Adipose tissue (tissue), 3 donors: ENCODE data around the gene DRC1. TPM values are rescaled to one million over a fixed set of nuclear protein-coding genes. Genes with fewer than 3 reads are reported as not detected.
"Not testable (repeated sequence)": the region's sequence is repeated elsewhere in the genome, so short reads cannot be mapped to it uniquely, and the experiment has no call there.

ENCODE experiments used
- H3K27ac ChIP-seq: one replicate; pipeline ENCODE4 v1.5.1; 2013; ENCODE audit warnings: low read depth, low read length
- WGBS, 3 donors: extraction: QIAGEN DNeasy Blood & Tissue Kit; methylation state at CpG; one replicate each; pipeline ENCODE4 v1.1.7; 2013; 5-methylcytosine and 5-hydroxymethylcytosine counted together
- polyA plus RNA-seq, 3 donors: library from polyadenylated mRNA; stranded (reverse); fragments of 200-250 nt; gene quantifications; one replicate each; pipeline ENCODE4 v1.2.3, GENCODE V29; 2013
- donor health status: healthy with polysubstance abuse.
- donor health status: Bipolar disorder and iron deficiency.
- donor health status: healthy.

DRC1 gene
- polyA plus RNA-seq, 3 donors, result 0.10 TPM; not detected in 2

DNA sequence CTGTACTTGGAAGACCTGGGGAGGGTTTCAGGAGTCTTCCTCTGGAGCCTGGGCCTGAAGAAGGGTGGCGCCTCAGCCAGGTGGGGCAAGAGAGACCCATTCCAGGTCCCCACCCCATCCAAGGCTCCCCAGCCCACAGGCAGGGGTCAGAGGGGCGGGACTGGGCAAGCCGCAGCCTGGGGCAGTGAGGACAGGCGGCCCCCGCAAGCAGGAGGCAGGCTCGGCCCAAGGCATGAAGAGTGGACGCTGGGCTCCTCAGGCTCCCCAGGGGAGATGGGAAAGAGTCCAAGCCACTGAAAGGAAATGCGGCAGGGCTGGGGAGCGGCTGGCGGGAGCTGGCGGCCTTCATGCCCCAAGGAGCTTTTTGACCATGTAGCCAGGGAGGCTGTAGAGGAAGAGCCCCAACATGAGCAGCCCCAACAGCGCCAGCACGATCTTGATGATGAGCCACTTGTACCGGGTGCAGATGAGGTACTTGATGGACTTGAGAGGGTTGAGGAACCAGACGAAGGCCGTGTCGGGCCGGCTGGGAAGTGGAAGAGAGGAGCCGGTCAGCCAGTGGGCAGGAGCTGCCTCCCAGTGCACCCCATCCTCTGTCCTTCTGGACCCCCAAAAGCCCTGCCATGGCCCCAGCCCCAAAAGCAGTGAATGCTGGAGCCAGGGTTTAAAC lies 56.1 kb downstream of the DRC1 start:
- H3K27ac ChIP-seq, result no peak overlapping the region
- WGBS, 3 donors, result 81 to 93% (median 86%) methylated on average over 19 of the region's 19 CpGs

- no peak overlapping the region for H3K27ac ChIP-seq
- WGBS, 3 donors, result 92 to 93% (median 92%) methylated on average over 14 of the region's 14 CpGs
These were observed 56.8 kb downstream of the DRC1 start for GRCh38 chr2:26458365-26459042.

- 84 to 89% (median 85%) methylated on average over 14 to 15 of the region's 15 CpGs for WGBS, 3 donors
These were observed 58.4 kb downstream of the DRC1 start for GRCh38 chr2:26459991-26460612.

GRCh38 chr2:26460613-26461031 lies 58.9 kb downstream of the DRC1 start:
- WGBS, 3 donors, result 84 to 93% (median 91%) methylated on average over 19 of the region's 19 CpGs

More at GRCh38 chr2:26459991-26460612, 58.4 kb downstream of the DRC1 start:
- H3K27ac ChIP-seq, result no peak overlapping the region

GRCh38 chr2:26461601-26462023 lies 59.9 kb downstream of the DRC1 start:
- WGBS, 3 donors, result 94 to 97% (median 95%) methylated on average over 19 of the region's 19 CpGs
- no peak overlapping the region for H3K27ac ChIP-seq

More at GRCh38 chr2:26460613-26461031, 58.9 kb downstream of the DRC1 start:
- H3K27ac ChIP-seq, result no peak overlapping the region

DNA sequence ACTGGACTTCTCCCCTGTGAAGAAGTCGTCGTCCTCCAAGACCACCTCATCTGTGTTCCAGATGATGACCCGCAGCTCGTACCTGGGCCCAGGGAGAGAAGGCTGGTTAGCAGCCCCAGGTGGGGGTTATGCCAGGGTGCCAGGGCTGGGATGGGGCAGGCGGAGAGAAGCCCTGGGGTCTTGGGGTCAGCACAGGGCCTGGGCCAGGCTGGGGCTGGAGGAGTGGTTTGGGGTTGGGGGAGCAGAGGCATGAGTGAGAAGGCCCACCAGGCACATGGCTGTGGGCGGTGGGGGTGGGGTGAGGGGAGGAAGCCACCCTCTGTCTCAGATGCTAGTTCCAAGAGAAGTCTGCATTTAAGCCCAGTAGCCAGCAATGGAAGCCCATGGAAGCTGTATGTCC lies 60.4 kb downstream of the DRC1 start:
- 90 to 95% (median 95%) methylated on average over 6 of the region's 6 CpGs for WGBS, 3 donors
- no peak overlapping the region for H3K27ac ChIP-seq

- WGBS, 3 donors, result 82 to 86% (median 85%) methylated on average over 14 of the region's 14 CpGs
- H3K27ac ChIP-seq, result no peak overlapping the region
These were observed 61.0 kb downstream of the DRC1 start for GRCh38 chr2:26462511-26463243.

DNA sequence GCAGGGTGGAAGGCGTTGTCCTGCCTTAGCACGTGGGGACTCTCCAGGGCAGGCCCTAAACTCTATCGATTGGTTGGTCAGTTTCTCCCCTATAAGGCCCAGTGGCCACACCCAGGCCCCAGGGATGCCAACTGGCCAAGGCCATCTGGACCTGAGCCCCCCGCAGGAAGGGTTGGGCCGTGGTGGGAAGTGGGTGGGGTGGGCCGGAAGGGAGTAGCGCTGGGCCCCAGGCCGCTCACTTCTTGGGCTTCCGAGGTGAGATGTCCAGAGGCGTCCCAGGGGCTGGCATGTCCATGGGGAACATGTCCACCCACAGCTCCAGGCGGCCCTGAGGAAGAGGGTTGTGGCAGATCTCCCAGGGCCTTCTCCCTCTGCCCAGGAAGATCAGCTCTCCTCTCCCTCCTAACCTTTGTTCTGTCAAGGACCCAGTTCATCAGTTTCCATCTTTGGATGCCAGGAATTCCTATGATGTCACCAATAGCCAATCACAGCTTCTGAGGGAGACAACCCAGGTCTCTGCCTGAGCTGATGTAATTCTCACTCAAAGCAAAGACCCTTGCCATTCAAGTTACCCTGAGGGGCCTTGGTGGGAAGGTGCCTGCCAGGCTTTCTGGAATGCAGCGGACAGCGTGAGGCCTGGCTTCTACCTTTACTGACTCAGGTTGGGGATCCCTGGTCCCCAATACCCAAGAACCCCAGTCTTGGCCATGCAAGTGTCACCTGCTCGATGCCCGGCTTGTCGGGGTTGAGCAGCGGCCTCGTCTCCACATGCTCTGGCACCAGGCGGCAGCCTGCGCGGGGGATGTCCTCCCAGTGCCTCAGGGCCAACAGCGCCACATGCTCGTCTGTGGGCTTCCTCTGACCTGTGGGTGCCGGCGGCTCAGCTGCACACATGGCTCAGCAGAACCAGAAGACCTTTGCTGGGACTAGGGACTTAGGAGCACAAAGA lies 61.8 kb downstream of the DRC1 start:
- 89 to 94% (median 90%) methylated on average over 25 of the region's 25 CpGs for WGBS, 3 donors
- no peak overlapping the region for H3K27ac ChIP-seq

- 78 to 84% (median 81%) methylated on average over 14 of the region's 14 CpGs for WGBS, 3 donors
These were observed 62.9 kb downstream of the DRC1 start for GRCh38 chr2:26464390-26465265.

DNA sequence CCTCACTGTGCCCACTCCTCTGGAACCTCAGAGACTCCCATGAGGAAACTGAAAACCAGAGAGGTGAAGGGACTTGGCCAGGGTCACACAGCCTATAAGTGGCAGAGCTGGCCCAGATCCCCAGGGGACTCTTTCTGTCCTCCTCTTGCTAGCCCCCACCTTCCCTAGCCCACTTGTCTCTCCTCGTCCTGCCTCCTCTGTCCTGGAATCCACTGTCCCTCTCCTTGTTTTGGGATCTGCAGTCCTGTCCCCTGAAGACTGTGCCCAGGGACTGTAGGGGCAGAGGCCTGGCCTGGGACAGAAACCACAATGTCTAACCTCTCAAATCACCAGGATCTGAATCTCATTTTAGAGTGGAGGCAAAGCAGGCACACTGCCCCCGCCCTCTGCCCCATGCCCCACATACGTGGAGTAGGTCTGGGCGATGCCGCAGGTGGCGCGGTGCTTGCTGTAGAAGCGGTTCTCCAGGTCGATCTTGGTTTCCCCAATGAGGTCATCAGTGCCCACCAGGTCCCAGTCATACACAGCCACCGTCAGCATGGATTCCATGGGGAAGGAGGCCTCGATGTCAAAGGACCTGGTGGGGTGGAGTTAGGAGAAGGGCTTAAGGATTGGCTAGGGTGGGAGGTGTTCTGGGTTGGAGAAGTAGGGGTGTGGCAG lies 63.7 kb downstream of the DRC1 start:
- WGBS, 3 donors, result 89 to 93% (median 90%) methylated on average over 11 of the region's 11 CpGs

More at GRCh38 chr2:26464390-26465265, 62.9 kb downstream of the DRC1 start:
- H3K27ac ChIP-seq, result no peak overlapping the region

GRCh38 chr2:26465981-26466471 lies 64.3 kb downstream of the DRC1 start:
- 87 to 88% (median 87%) methylated on average over 10 of the region's 10 CpGs for WGBS, 3 donors
- no peak overlapping the region for H3K27ac ChIP-seq

More for the DNA sequence above, 63.7 kb downstream of the DRC1 start:
- no peak overlapping the region for H3K27ac ChIP-seq

DNA sequence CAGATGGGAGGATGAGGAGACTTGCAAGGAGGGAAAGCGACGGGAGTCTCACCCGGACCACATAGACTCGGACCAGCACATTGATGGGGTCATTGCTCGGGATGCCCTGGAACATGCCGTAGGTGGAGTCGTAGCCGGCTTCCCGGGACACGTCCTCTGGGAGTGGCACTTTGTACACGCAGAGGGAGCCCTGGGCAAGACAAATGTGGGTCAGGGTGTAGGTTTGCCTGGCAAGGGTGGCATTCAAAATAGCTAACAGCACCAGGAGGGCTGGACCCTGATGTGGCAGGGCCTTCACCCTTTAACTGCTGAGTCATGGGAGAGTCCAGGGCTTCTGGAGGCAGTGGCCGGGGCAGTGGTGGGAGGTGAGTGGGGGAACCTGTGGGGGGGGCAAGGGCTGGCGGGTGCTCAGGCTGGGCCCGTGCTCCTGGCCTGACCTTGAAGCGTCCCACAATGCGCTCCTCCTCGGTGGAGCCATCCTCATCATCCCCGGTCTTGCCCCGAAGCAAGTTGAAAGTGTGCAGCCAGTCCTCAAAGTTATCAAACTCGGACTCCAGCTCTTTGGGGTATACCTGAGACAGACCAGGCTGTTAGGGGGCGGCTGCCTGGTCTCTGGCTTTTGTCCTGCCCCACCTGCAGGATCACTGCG lies 65.1 kb downstream of the DRC1 start:
- no peak overlapping the region for H3K27ac ChIP-seq
- 83 to 90% (median 85%) methylated on average over 22 of the region's 22 CpGs for WGBS, 3 donors

GRCh38 chr2:26468544-26468943 lies 66.8 kb downstream of the DRC1 start:
- WGBS, 3 donors, result 91 to 100% (median 95%) methylated on average over 1 of the region's 1 CpG
- H3K27ac ChIP-seq, result not testable (repeated sequence)

GRCh38 chr2:26469092-26469710 lies 67.5 kb downstream of the DRC1 start:
- WGBS, 3 donors, result 18 to 21% (median 20%) methylated on average over 5 of the region's 5 CpGs
- H3K27ac ChIP-seq, result no peak overlapping the region

DNA sequence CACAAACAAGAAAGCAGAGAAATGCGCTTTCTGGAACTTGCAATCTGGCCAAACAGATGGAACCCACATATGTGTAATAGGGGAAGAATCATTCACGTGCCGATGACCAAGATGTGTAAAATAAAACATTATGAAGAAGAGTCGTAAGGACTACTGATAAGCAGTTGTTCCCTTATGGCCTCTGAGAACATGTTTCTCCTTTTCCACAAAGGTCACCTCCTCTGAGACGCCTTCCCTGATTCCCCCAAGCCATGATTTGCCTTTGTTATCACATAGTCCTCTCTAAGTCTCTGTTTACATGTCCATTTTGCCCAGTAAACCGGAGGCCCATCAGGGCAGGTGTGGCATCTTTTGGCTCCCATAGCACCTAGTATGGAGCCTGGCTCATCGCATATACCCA lies 68.2 kb downstream of the DRC1 start:
- no peak overlapping the region for H3K27ac ChIP-seq
- WGBS, 3 donors, result 89 to 96% (median 93%) methylated on average over 7 of the region's 7 CpGs
